Activated naive CD8-positive, alpha-beta T cell (primary cell): ENCODE results near the gene COX10.
A peak's percentile ranks its signal among the peaks of the same experiment; 100 is the strongest.

Experiments
- H3K27ac Mint-ChIP-seq: one replicate; pipeline ENCODE4 v1.8.0; 2021; ENCODE audit warnings: mixed read lengths
- H3K27me3 Mint-ChIP-seq: one replicate; pipeline ENCODE4 v1.8.0; 2021; ENCODE audit warnings: mixed read lengths
- H3K36me3 Mint-ChIP-seq: one replicate; pipeline ENCODE4 v1.8.0; 2021; ENCODE audit warnings: mixed read lengths
- H3K4me1 Mint-ChIP-seq: one replicate; pipeline ENCODE4 v1.8.0; 2021; ENCODE audit warnings: low read depth, mixed read lengths
- H3K4me3 Mint-ChIP-seq: one replicate; pipeline ENCODE4 v1.8.0; 2021; ENCODE audit warnings: mild to moderate bottlenecking, mixed read lengths
- H3K9me3 Mint-ChIP-seq: one replicate; pipeline ENCODE4 v1.8.0; 2021; ENCODE audit warnings: low read depth, mixed read lengths

Gene COX10

DNA sequence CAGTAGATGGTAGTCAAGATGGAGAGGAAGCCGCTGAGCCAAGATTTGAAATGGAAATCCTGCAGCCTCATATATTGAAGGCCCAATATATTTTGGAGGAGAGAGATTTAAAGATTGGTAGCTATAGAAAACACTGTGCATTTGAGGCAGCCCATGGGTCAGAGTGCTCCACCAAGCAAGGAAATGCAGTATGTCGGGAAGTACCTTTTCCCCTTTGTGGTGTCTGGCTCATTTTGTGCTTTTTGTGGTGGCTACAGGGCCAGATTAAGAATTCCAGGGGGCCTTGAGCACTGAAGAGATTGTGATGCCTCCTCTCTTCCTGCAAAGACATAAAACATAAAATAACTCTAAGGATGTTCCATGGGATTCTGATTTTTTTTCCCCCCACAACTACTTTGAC is 127.8 kb downstream of the COX10 start:
- H3K27me3 Mint-ChIP-seq: no peaks in the 10 kb centered on the region
- H3K36me3 Mint-ChIP-seq: peaks cover 8% of the 10 kb centered on the region
- H3K4me1 Mint-ChIP-seq: peaks cover 88% of the 10 kb centered on the region
- H3K27ac Mint-ChIP-seq: peak overlapping the region; percentile 87
- no peaks in the 10 kb centered on the region for H3K9me3 Mint-ChIP-seq
- H3K4me3 Mint-ChIP-seq: peak overlapping the region; percentile 67

DNA sequence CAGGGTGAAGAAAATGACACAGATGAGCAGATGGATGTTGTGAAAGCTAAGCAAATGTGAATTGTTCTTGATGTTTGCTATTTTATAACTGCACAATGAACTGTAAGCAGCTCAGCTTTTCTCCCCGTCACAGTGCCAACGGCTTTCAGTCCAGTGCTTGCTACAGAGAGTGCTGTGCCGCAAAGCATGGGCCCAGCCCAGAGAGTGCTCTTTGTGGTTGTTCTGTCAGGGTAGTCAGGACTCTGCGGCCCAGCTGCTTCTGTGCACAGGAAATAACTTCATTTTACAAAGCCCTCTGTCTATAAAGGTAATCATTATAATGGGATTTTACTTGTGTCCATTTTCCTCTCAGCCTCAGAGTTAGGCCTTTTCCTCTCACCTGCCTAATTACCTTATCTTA is 128.3 kb downstream of the COX10 start:
- peaks cover 8% of the 10 kb centered on the region for H3K36me3 Mint-ChIP-seq
- H3K9me3 Mint-ChIP-seq: no peaks in the 10 kb centered on the region
- H3K27me3 Mint-ChIP-seq: no peaks in the 10 kb centered on the region
- H3K4me3 Mint-ChIP-seq: peak overlapping the region; percentile 67
- peaks cover 89% of the 10 kb centered on the region for H3K4me1 Mint-ChIP-seq
- peak overlapping the region; percentile 87 for H3K27ac Mint-ChIP-seq

DNA sequence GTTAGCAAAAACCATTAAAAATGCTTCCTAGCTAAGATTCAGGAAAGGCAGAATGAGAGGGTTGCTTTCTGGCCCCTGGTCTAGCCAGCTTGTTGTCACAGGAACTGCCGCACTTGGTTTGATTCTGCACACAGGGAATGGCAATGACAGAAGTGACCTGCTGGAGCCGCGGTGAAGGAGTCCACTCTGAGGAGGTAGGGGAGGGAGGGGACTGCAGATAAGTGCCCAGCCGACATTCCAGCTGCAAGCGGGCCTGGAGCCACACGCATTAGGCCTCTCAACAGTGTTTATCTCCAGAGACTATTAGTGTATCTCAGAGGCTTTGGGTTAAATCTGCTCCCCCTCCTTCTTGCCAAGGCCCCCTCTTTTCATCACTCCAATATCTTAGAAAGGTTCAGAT is 128.7 kb downstream of the COX10 start:
- Mint-ChIP-seq H3K27me3 (no peaks in the 10 kb centered on the region), H3K36me3 (peaks cover 8% of the 10 kb centered on the region), H3K27ac (peak overlapping the region; percentile 87), H3K9me3 (no peaks in the 10 kb centered on the region), H3K4me3 (peak overlapping the region; percentile 40), H3K4me1 (peaks cover 91% of the 10 kb centered on the region)

DNA sequence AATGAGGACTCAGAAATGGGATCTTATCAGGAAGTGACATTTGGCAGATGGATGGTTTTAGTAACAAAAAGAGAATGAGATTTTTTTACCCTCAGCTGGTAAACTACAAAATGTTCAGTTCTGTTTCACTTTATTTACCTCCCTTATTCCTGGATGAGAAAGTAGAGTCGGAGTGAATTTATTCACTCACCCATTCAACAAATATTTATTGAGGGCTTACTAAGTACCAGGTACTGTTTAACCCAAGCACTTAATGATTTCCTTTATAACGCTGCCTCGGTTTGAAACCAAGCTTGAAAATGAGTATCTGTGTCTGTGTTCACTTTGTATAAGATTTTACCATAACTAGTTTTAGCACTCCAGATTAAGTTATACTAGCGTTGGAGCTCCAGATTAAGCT is 129.3 kb downstream of the COX10 start:
- peak overlapping the region; percentile 87 for H3K27ac Mint-ChIP-seq
- peak overlapping the region; percentile 40 for H3K4me3 Mint-ChIP-seq

DNA sequence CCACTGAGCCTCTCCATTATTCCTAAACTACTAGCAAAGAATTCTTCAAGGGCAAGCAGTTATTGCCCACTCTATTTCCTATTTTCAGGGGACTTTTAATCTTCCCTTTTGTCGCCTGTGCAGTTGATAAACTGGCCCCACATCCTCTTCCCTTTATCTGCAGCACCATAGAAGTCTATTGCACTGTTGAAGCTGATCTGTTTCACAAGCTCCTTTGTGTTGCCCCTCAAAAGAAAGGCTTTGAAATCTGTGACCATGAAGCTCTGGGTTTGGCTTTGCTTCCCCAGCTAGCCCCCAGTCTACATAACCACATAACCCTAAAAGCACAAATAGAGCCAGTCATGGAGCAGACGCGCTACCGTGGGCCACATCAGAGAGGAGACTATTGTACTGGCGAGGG is 130.3 kb downstream of the COX10 start:
- peaks cover 8% of the 10 kb centered on the region for H3K36me3 Mint-ChIP-seq
- no peaks in the 10 kb centered on the region for H3K27me3 Mint-ChIP-seq
- H3K27ac Mint-ChIP-seq: peak overlapping the region; percentile 87
- H3K4me3 Mint-ChIP-seq: peak overlapping the region; percentile 40
- no peaks in the 10 kb centered on the region for H3K9me3 Mint-ChIP-seq
- peaks cover 99% of the 10 kb centered on the region for H3K4me1 Mint-ChIP-seq

More for the DNA sequence above, 129.3 kb downstream of the COX10 start:
- H3K4me1 Mint-ChIP-seq: peaks cover 92% of the 10 kb centered on the region
- H3K36me3 Mint-ChIP-seq: peaks cover 8% of the 10 kb centered on the region
- H3K27me3 Mint-ChIP-seq: no peaks in the 10 kb centered on the region
- no peaks in the 10 kb centered on the region for H3K9me3 Mint-ChIP-seq

GRCh38 chr17:14200354-14200753 is 131.1 kb downstream of the COX10 start:
- H3K9me3 Mint-ChIP-seq: no peaks in the 10 kb centered on the region
- H3K27me3 Mint-ChIP-seq: no peaks in the 10 kb centered on the region
- H3K4me3 Mint-ChIP-seq: peak overlapping the region; percentile 38
- peaks cover 99% of the 10 kb centered on the region for H3K4me1 Mint-ChIP-seq
- peak overlapping the region; percentile 92 for H3K27ac Mint-ChIP-seq
- peaks cover 8% of the 10 kb centered on the region for H3K36me3 Mint-ChIP-seq

GRCh38 chr17:14201021-14201987 is 132.0 kb downstream of the COX10 start:
- Mint-ChIP-seq H3K27ac (peak overlapping the region; percentile 92), H3K4me3 (peak overlapping the region; percentile 75), H3K9me3 (no peaks in the 10 kb centered on the region), H3K27me3 (no peaks in the 10 kb centered on the region), H3K36me3 (peaks cover 7% of the 10 kb centered on the region), H3K4me1 (peaks cover 99% of the 10 kb centered on the region)

DNA sequence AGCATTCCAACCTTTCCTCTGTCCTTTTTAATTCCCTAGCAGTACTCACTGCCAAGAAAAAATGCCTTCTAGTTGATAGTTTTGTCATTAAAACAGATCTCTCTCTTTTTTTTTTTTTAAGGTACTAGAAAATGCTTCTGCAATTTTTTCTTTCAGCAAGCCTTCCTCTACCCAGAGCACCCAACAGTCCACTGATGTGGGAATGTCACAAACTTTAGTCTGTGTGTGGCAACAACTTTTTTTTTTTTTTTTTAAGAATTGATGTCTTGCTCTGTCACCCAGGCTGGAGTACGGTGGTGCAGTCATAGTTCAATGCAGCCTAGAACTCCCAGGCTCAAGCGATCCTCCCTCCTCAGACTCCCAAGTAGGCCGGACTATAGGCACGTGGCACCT is 132.7 kb downstream of the COX10 start:
- no peaks in the 10 kb centered on the region for H3K27me3 Mint-ChIP-seq
- peak overlapping the region; percentile 75 for H3K4me3 Mint-ChIP-seq
- peak overlapping the region; percentile 92 for H3K27ac Mint-ChIP-seq
- peaks cover 4% of the 10 kb centered on the region for H3K36me3 Mint-ChIP-seq
- peaks cover 95% of the 10 kb centered on the region for H3K4me1 Mint-ChIP-seq
- no peaks in the 10 kb centered on the region for H3K9me3 Mint-ChIP-seq

DNA sequence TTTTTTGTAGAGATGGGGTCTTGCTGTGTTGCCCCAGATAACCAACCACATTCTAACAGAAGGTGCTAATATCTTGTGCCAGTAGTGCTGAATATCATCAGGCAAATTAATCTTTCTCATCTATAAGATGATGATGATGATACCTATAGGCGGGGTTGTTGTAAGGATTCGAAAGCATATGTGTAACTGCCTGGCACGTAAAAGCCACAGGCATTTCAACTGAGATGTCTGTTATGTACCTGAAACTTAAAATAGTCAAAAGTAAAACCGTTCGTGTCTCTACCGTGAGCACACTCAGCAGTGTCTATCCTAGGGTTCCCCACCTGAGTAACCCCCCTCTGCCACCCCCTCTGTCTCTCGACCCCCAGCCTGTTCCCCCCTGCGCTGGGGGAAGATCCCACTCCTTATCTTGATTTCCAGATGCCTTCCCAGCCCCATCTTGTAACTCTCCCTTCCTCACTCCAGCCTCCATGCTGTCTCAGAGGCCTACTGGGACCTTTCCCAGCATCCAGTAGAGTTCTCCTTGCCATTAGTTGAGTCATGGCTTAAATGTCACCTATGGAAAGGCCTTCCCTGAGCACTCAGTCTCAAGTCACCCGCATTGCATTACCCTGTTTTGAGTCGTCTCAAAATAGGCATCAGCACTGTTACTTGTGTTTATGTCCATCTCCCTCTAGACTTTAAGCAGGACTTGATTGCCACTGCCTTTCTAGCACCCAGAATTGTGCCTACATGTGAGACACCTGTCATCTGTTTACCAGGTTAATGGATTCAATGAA is 133.3 kb downstream of the COX10 start:
- peak overlapping the region; percentile 75 for H3K4me3 Mint-ChIP-seq
- H3K4me1 Mint-ChIP-seq: peaks cover 93% of the 10 kb centered on the region
- peaks cover 7% of the 10 kb centered on the region for H3K36me3 Mint-ChIP-seq
- peak overlapping the region; percentile 92 for H3K27ac Mint-ChIP-seq
- no peaks in the 10 kb centered on the region for H3K9me3 Mint-ChIP-seq
- H3K27me3 Mint-ChIP-seq: no peaks in the 10 kb centered on the region

- Mint-ChIP-seq H3K36me3 (peaks cover 6% of the 10 kb centered on the region), H3K9me3 (no peaks in the 10 kb centered on the region), H3K4me1 (peaks cover 86% of the 10 kb centered on the region), H3K27ac (peak overlapping the region; percentile 64), H3K27me3 (no peaks in the 10 kb centered on the region), H3K4me3 (peak overlapping the region; percentile 24)
These were observed 134.1 kb downstream of the COX10 start for GRCh38 chr17:14203388-14203787.

GRCh38 chr17:14204084-14204483 is 134.8 kb downstream of the COX10 start:
- Mint-ChIP-seq H3K4me1 (peaks cover 79% of the 10 kb centered on the region), H3K4me3 (peak overlapping the region; percentile 24), H3K36me3 (peaks cover 5% of the 10 kb centered on the region), H3K27me3 (no peaks in the 10 kb centered on the region), H3K9me3 (no peaks in the 10 kb centered on the region), H3K27ac (peak overlapping the region; percentile 64)

- peaks cover 5% of the 10 kb centered on the region for H3K36me3 Mint-ChIP-seq
These were observed 135.2 kb downstream of the COX10 start for GRCh38 chr17:14204546-14204945.

GRCh38 chr17:14205380-14205779 is 136.1 kb downstream of the COX10 start:
- Mint-ChIP-seq H3K9me3 (no peaks in the 10 kb centered on the region), H3K27me3 (no peaks in the 10 kb centered on the region), H3K27ac (peak overlapping the region; percentile 91), H3K4me1 (peaks cover 66% of the 10 kb centered on the region), H3K36me3 (peaks cover 10% of the 10 kb centered on the region), H3K4me3 (peak overlapping the region; percentile 80)

More at GRCh38 chr17:14204546-14204945, 135.2 kb downstream of the COX10 start:
- Mint-ChIP-seq H3K4me1 (peaks cover 74% of the 10 kb centered on the region), H3K27ac (peak overlapping the region; percentile 64), H3K9me3 (no peaks in the 10 kb centered on the region), H3K27me3 (no peaks in the 10 kb centered on the region), H3K4me3 (peak overlapping the region; percentile 24)

DNA sequence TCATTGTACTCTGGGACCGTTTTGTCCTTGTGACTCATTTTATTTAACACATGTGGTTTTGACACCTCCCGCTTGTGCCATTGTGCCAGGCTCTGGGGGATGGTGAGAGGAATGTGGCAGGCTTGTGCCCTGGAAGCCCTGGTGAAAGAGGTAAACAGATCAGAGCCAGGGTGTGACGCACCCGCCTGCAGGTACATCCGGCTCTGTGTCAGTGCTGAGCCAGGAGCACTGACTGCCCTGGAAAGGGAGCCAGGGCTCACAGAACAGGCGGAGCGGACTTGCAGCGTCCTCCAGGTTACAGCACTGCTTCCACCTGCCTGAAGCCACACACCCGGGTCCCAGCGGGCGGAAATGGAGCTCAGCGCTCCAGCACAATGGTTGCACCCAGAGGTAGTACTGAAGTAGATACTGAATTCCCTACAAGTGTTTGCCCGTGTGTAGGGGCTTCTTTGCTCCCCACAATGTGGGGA is 136.7 kb downstream of the COX10 start:
- Mint-ChIP-seq H3K36me3 (peaks cover 10% of the 10 kb centered on the region), H3K9me3 (no peaks in the 10 kb centered on the region), H3K27me3 (no peaks in the 10 kb centered on the region), H3K4me1 (peaks cover 60% of the 10 kb centered on the region), H3K27ac (peak overlapping the region; percentile 91), H3K4me3 (peak overlapping the region; percentile 80)

- Mint-ChIP-seq H3K4me3 (no peak overlapping the region), H3K4me1 (peaks cover 60% of the 10 kb centered on the region), H3K27me3 (no peaks in the 10 kb centered on the region), H3K9me3 (no peaks in the 10 kb centered on the region), H3K27ac (no peak overlapping the region), H3K36me3 (peaks cover 14% of the 10 kb centered on the region)
These were observed 137.6 kb downstream of the COX10 start for GRCh38 chr17:14206891-14207290.
